Gastrocnemius medialis (tissue), 4 donors: ENCODE results near the gene COP1. TPM values are rescaled to one million over a fixed set of nuclear protein-coding genes. Genes with fewer than 3 reads are reported as not detected.
"Not testable (repeated sequence)": the region's sequence is repeated elsewhere in the genome, so short reads cannot be mapped to it uniquely, and the experiment has no call there.

Source experiments
- ATAC-seq, 2 donors: fragments of 150-250 bp; one replicate each; pipeline ENCODE4 v1.9.1; 2016
- DNase-seq, 2 donors: peaks; one replicate each; pipeline ENCODE4 v3.0.0-alpha.2; 2019
- H3K27ac ChIP-seq, 4 donors: fragments of 200-600 bp; sonication (generic); 1 replicate in 1 of 4; 2 replicates in 3 of 4; pipeline ENCODE4 v1.5.1; 2016 to 2018; ENCODE audit warnings: mild to moderate bottlenecking in 2 of 4, moderate library complexity in 1 of 4
- H3K27me3 ChIP-seq, 3 donors: fragments of 200-600 bp; sonication (generic) in 2 of 3; 1 replicate in 1 of 3; 2 replicates in 2 of 3; pipeline versions ENCODE4 v1.5.1 to v1.6.0; 2016 to 2019; ENCODE audit warnings: mild to moderate bottlenecking in 1 of 3, moderate library complexity in 1 of 3
- H3K36me3 ChIP-seq, 2 donors: fragments of 200-600 bp; sonication (generic) in 1 of 2; one replicate each; pipeline ENCODE4 v1.5.1; 2017 to 2018
- H3K4me1 ChIP-seq, 2 donors: fragments of 200-600 bp; sonication (generic) in 1 of 2; one replicate each; pipeline ENCODE4 v1.5.1; 2016 to 2017; ENCODE audit warnings: mild to moderate bottlenecking in 2 of 2
- H3K4me3 ChIP-seq, 4 donors: fragments of 200-600 bp; sonication (generic) in 3 of 4; 1 replicate in 1 of 4; 2 replicates in 3 of 4; pipeline ENCODE4 v1.5.1; 2016 to 2019; ENCODE audit warnings: mild to moderate bottlenecking in 2 of 4
- H3K9me3 ChIP-seq, 3 donors: fragments of 200-600 bp; sonication (generic) in 2 of 3; 1 replicate in 1 of 3; 2 replicates in 2 of 3; pipeline ENCODE4 v1.5.1; 2016 to 2019
- CTCF ChIP-seq, 5 experiments: fragments of 450-650 bp in 3 of 5; fragments of 200-600 bp in 2 of 5; sonication (generic) in 2 of 5; IDR thresholded peaks in 4 of 5; conservative IDR thresholded peaks in 1 of 5; 1 replicate in 4 of 5; 2 replicates in 1 of 5; pipeline ENCODE4 v1.5.1; 2016 to 2019; ENCODE audit warnings: antibody characterized with exemption in 5 of 5, mild to moderate bottlenecking in 3 of 5, moderate library complexity in 3 of 5
- POLR2A ChIP-seq, 2 donors: fragments of 450-650 bp; IDR thresholded peaks; one replicate each; pipeline ENCODE4 v1.6.1; 2017; ENCODE audit warnings: antibody characterized with exemption in 2 of 2, mild to moderate bottlenecking in 2 of 2, moderate library complexity in 2 of 2
- in situ Hi-C, 4 donors: fragments of 200-750 bp; cut with MboI; loops; one replicate each; pipeline versions ENCODE4 v1.15.0 to v1.8.0; 2017; ENCODE audit warnings: low sequenced_read_pairs in 4 of 4
- intact Hi-C: fragments of 100-400 bp; cut with DNase I; formaldehyde crosslinking; loops from one replicate; pipeline ENCODE4 v1.15.1; 2023; ENCODE audit warnings: low total_unique reads
- total RNA-seq, 4 donors: library from RNA; depleted of rRNA; stranded (reverse); fragments of >200 nt; gene quantifications; one replicate each; pipeline versions ENCODE4 v1.1.0 to v1.2.3, GENCODE V29; 2016

Gene COP1
- total RNA-seq, 4 donors from 2014 or later: 19.6 to 29.7 (median 25.3) TPM

GRCh38 chr1:176098560-176098959 is 108.5 kb downstream of the COP1 start:
- H3K9me3 ChIP-seq: peaks cover 0 to 45% (median 8%) of the 10 kb centered on the region in 3 donors
- intact Hi-C loops: no loop called here
- in situ Hi-C loops: no loop called here
- no peak overlapping the region for H3K4me3 ChIP-seq
- H3K27ac ChIP-seq: no peak overlapping the region
- DNase-seq (no peak), ATAC-seq (no peak)
- no peaks in the 10 kb centered on the region for H3K27me3 ChIP-seq
- no peaks in the 10 kb centered on the region for H3K4me1 ChIP-seq
- H3K36me3 ChIP-seq: peaks cover 3 to 58% of the 10 kb centered on the region in 2 donors
- TF ChIP-seq POLR2A (IDR thresholded peaks at IDR 0.05) (no peak), CTCF (IDR thresholded peaks at IDR 0.05 in 4 of 5, conservative IDR thresholded peaks at IDR 0.05 in 1 of 5) (no peak)

- intact Hi-C loops: no loop called here
- H3K4me3 ChIP-seq: no peak overlapping the region
- H3K9me3 ChIP-seq: peaks cover 0 to 40% (median 8%) of the 10 kb centered on the region in 3 donors
- TF ChIP-seq CTCF (IDR thresholded peaks at IDR 0.05 in 4 of 5, conservative IDR thresholded peaks at IDR 0.05 in 1 of 5): no peak
- TF ChIP-seq POLR2A (IDR thresholded peaks at IDR 0.05): no peak
- H3K27me3 ChIP-seq: no peaks in the 10 kb centered on the region
- in situ Hi-C loops: no loop called here
- H3K4me1 ChIP-seq: no peaks in the 10 kb centered on the region
- H3K27ac ChIP-seq: no peak overlapping the region
- ATAC-seq (no peak), DNase-seq (no peak)
- peaks cover 3 to 51% of the 10 kb centered on the region in 2 donors for H3K36me3 ChIP-seq
Observed at GRCh38 chr1:176096015-176096414, 111.1 kb downstream of the COP1 start.

- in situ Hi-C loops: no loop called here
- no peaks in the 10 kb centered on the region for H3K4me1 ChIP-seq
- TF ChIP-seq CTCF (IDR thresholded peaks at IDR 0.05 in 4 of 5, conservative IDR thresholded peaks at IDR 0.05 in 1 of 5) (no peak), POLR2A (IDR thresholded peaks at IDR 0.05) (no peak)
- H3K27ac ChIP-seq: no peak overlapping the region
- H3K4me3 ChIP-seq: no peak overlapping the region
- ATAC-seq (no peak), DNase-seq (no peak)
- H3K36me3 ChIP-seq: no peaks in the 10 kb centered on the region
- intact Hi-C loops: no loop called here
- H3K27me3 ChIP-seq: no peaks in the 10 kb centered on the region
- H3K9me3 ChIP-seq: no peaks in the 10 kb centered on the region
Observed at GRCh38 chr1:176090766-176091165, 116.3 kb downstream of the COP1 start.

- H3K4me1 ChIP-seq, H3K27ac ChIP-seq, ATAC-seq, H3K4me3 ChIP-seq, intact Hi-C loops, H3K36me3 ChIP-seq, H3K27me3 ChIP-seq, DNase-seq, H3K9me3 ChIP-seq, in situ Hi-C loops: not testable (repeated sequence)
Observed at GRCh38 chr1:176087746-176088145, 119.3 kb downstream of the COP1 start.

GRCh38 chr1:176073524-176074157 is 133.4 kb downstream of the COP1 start:
- Histone ChIP-seq H3K9me3 (no peaks in the 10 kb centered on the region), H3K27ac (no peak overlapping the region), H3K4me3 (no peak overlapping the region), H3K36me3 (no peaks in the 10 kb centered on the region), H3K27me3 (no peaks in the 10 kb centered on the region), H3K4me1 (no peaks in the 10 kb centered on the region)
- ATAC-seq (no peak), DNase-seq (no peak)
- TF ChIP-seq POLR2A (IDR thresholded peaks at IDR 0.05) (no peak), CTCF (IDR thresholded peaks at IDR 0.05 in 4 of 5, conservative IDR thresholded peaks at IDR 0.05 in 1 of 5) (peak; percentile 23 to 69 (median 45))
- in situ Hi-C loops (loop anchor here in 2 of 4 donors (25.0 kb wide), 2 partner anchors 586 to 911 kb away; no protein-coding TSS in a partner anchor), intact Hi-C loops (loop anchor here (5.0 kb wide), 2 partner anchors 591 to 921 kb away; no protein-coding TSS in a partner anchor)
